GM19240 (cell line): Measurements from ENCODE around the gene ECM1.

Source experiments
- DNase-seq: peaks from one replicate; pipeline ENCODE4 v3.0.0; 2011; ENCODE audit warnings: low spot score; ENCODE audit not compliant: insufficient read length

Gene ECM1

GRCh38 chr1:150543500-150544143 lies 35.7 kb downstream of the ECM1 start:
- no peak for DNase-seq

GRCh38 chr1:150544204-150544603 lies 36.3 kb downstream of the ECM1 start:
- no peak for DNase-seq

- DNase-seq = no peak
These were observed 37.6 kb downstream of the ECM1 start for GRCh38 chr1:150545486-150546032.

GRCh38 chr1:150546294-150546937 lies 38.5 kb downstream of the ECM1 start:
- no peak for DNase-seq

GRCh38 chr1:150548324-150548631 lies 40.4 kb downstream of the ECM1 start:
- no peak for DNase-seq

- no peak for DNase-seq
These were observed 41.0 kb downstream of the ECM1 start, which contains the start of gene ADAMTSL4 for GRCh38 chr1:150548632-150549495. TSS of gene ADAMTSL4 (plus strand) at chr1:150549408. CDS start at chr1:150552289, 2,881 bp downstream.

- DNase-seq = no peak
These were observed 41.8 kb downstream of the ECM1 start for GRCh38 chr1:150549496-150550221.

- no peak for DNase-seq
These were observed 42.5 kb downstream of the ECM1 start for GRCh38 chr1:150550222-150551050.

GRCh38 chr1:150551051-150551783 lies 43.3 kb downstream of the ECM1 start:
- no peak for DNase-seq

- DNase-seq = no peak
These were observed 43.8 kb downstream of the ECM1 start for GRCh38 chr1:150551784-150552127.

GRCh38 chr1:150552128-150552910 lies 44.4 kb downstream of the ECM1 start:
- no peak for DNase-seq

GRCh38 chr1:150552911-150553289 lies 45.0 kb downstream of the ECM1 start:
- DNase-seq = no peak

- DNase-seq = no peak
These were observed 45.6 kb downstream of the ECM1 start for GRCh38 chr1:150553392-150554085.

- DNase-seq = no peak
These were observed 46.2 kb downstream of the ECM1 start for GRCh38 chr1:150554086-150554452.

- DNase-seq = no peak
These were observed 47.5 kb downstream of the ECM1 start for GRCh38 chr1:150555198-150555970.

GRCh38 chr1:150555971-150556865 lies 48.3 kb downstream of the ECM1 start:
- DNase-seq = no peak

- DNase-seq = no peak
These were observed 49.2 kb downstream of the ECM1 start for GRCh38 chr1:150557065-150557600.
